HG02642 (cell line): ENCODE data around the gene WDR17.

Experiments used
- ATAC-seq: cut with Tn5 transposase; IDR thresholded peaks from one replicate; pipeline ENCODE4 v1.9.1; 2021; ENCODE audit warnings: mild to moderate bottlenecking; ENCODE audit not compliant: unreplicated experiment, poor library complexity

Gene WDR17

DNA sequence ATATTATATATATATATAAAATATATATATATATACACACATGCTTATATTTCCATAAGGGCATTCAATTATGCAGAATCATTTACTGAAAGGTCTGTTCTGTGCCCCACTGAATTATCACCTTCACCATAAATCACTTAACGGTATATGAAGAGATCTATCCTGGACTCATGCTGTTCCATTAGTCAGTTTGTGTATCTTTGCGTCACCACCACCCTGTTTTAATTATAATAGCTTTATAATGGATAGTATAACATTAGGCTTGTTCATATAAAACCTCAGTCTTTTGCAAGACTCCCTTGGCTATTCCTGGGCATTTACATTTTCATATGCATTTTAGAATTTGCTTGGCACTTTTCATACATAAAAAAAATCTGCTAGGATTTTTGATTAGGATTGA is 19.1 kb downstream of the WDR17 start:
- no peak for ATAC-seq

DNA sequence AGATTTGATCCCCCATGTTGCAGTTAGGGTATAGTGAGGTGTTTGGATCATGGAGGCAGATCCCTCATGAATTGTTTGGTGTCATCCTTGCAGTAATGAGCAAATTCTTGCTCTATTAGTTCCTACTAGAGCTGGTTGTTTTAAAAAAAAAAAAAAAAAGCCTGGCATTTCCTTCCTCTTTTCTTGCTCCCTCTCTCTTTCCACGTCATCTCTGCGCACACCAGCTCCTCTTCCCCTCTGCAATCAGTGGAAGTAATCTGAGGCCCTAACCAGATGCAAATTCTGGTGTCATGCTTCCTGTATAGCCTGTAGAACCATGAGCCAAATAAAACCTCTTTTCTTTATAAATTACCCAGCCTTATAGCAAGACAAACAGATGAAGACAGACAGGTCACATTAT is 24.5 kb downstream of the WDR17 start:
- ATAC-seq, result no peak

GRCh38 chr4:176099314-176099713 is 33.7 kb downstream of the WDR17 start:
- ATAC-seq, result no peak

DNA sequence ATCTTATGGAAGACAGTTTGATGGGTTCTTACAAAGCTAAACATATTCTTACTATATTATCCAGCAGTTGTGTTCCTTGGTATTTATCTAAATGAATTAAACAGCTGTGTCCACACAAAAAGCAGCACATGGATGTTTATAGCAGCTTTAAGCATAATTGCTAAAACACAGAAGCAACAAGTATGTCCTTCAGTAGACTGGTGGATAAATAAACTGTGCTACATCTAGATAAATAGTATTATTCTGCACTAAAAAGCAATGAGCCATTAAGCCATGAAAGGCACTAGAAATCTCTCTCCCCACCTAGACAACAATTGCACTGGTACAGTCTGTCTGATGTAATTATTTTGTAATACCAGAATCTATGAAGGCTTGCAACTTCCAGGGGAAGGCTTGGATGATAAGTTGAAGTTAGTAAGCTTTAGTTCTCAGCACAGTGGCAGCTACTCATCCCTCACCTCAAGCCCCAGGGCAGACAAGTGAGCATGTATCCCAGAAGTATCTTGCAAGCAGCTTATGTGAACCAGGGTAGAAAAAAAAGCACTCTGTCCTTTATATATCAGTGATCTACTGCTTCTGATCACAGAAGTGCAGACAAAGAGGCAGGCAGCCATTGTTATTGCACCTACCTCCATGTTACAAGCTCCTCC is 36.9 kb downstream of the WDR17 start:
- ATAC-seq, result no peak

GRCh38 chr4:176107695-176108094 is 42.1 kb downstream of the WDR17 start:
- ATAC-seq, result no peak

DNA sequence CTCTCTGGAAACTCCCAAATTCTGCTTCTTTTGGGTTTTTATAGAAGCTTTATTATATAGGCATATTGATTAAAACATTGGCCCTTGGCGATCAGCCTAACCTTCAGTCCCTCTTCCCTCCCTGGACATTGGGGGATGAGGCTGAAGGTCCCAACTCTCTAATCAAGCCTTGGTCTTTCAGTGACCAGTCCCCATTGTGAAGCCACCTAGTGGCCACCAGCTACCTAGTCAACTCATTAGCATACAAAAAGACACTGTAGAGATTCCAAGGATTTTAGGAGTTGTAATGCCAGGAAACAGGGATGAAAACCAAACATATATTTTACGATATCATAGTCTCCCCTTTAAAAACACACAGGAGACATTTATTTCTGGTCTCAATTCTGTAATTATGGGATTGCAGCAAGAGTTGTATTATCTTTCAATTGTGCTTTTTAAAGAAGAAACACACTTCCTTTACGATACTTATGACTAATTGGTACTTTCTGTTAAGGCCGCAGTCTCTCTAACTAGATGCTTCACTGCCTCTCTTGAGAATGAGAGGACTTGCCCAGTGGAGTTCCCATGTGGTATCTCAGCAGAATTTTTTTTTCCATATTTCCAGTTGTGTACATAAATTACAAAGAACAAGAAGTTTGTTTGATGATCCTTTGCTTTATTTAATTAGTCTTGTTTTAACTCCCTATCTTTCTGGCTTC is 58.2 kb downstream of the WDR17 start:
- ATAC-seq, result peak; percentile 100

DNA sequence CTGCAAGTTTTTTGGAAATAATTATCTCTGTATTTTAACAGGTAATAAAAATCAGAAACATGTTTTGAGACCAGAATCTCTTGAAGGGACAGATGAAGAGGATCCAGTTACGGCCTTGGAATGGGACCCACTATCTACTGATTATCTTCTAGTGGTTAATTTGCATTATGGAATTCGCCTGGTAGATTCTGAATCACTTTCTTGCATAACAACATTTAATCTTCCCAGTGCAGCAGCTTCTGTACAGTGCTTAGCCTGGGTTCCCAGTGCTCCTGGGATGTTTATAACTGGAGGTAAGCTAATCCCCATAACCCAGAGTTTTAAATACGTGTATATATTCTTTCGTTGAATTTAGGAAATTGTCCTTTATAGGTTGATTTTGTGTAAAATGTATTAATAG is 59.4 kb downstream of the WDR17 start:
- no peak for ATAC-seq

DNA sequence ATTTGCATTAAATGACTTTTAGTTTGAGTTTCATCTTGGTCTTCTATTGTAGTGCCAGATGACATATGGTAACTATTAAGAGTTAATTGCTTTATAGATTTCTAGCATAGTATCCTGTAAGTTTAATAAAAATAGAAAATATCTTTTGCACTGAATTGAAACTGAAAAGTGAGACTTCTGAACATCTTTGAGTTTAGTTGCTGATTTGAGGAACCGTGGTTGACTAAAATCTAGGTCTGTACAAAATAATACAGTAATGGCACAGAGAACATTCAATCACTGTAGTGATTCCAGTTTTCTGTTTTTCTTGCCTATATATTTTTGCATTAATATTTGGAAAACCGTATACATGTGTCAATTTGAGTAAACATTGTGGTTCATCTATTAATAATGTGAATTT is 69.0 kb downstream of the WDR17 start:
- ATAC-seq, result no peak

DNA sequence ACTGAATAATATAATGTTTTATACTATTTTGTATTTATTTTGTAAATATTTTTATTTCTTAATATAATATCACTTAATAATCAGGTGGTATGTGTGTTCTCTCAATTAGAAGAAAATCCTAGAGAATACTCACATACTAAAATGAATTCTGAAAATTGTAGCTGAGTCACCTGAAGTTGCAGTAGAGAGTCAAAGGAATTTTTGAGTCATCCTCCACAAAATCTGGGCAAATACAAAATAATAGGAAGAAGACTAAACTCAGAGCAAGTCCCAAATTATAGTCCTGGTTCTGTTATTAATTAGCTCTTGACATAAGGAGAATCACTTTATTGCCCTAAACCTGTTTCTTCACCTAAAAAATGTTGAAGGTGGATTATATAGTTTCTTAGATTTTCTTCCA is 72.0 kb downstream of the WDR17 start:
- ATAC-seq, result no peak

- no peak for ATAC-seq
These were observed 73.9 kb downstream of the WDR17 start for GRCh38 chr4:176139518-176139917.

GRCh38 chr4:176142253-176142652 is 76.6 kb downstream of the WDR17 start:
- no peak for ATAC-seq

DNA sequence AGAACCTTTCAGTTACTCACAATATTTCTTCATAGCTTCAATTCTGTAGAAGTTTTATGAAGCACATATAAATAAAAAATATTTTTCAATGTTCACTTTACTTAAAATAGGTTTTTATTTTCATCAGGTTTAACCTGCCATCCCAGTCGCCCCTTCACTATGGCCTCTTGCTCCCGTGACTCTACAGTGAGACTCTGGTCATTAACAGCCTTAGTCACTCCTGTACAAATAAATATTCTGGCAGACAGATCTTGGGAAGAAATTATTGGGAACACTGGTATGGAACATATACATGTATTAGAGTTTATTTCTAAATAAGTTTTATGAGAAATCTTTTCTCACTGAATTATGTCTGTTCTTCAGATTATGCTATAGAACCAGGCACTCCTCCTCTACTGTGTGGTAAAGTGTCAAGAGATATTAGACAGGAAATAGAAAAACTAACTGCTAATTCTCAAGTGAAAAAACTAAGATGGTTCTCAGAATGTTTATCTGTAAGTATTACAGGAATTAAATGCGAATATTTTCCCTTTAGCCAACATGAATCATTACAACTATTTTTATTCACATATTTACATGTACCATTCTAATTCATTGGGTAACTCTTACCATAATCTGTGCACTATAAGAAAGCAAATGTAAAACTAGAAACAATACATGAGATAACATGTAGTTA is 84.2 kb downstream of the WDR17 start:
- ATAC-seq, result no peak

DNA sequence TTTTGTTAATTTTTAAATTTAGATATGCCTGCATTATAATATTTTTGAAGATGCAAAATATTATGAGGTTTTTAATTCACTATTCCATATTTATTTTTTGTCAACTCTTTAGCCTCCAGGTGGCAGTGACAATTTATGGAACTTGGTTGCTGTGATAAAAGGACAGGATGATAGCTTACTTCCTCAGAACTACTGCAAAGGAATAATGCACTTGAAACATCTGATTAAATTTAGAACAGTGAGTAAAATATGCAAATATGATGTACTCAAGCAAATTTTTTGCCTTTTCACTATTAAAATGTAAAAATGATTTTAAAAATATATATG is 84.7 kb downstream of the WDR17 start:
- ATAC-seq, result no peak

DNA sequence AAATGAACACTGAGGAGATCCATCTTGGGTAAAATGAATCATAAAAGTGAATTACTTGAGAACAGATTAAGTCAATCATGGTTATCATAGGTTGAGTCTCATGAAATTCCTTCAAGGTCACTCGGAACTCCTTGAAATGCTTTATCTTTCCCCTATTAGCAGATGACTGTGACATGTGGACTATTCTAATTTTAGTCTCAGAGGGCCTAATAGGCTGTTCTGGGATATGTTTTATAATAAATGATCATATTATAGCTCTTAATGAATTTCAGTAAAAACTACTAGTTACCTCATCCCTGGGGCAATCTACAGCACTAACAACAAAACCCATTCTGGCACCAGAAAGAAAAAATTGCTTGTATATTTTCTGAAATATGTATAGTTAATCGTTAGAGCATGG is 85.1 kb downstream of the WDR17 start:
- no peak for ATAC-seq

DNA sequence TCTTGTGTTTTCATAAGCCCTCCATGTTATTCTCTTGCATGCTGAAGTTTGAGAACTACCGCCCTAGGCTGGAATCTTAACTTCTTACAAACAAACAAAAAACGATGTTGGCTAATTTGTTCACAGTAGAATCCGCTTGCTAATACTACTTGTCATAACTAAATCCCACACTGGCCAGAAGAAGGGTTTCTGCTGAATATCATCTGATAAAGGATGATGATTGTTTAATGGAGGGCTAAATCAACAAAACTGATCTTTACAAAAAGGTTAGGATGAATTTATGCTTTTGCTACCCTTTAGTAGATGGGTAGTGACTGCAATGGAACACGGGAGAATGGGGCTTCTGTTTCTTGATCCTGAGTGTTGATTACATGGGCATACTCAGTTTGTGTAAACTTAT is 87.5 kb downstream of the WDR17 start:
- no peak for ATAC-seq

DNA sequence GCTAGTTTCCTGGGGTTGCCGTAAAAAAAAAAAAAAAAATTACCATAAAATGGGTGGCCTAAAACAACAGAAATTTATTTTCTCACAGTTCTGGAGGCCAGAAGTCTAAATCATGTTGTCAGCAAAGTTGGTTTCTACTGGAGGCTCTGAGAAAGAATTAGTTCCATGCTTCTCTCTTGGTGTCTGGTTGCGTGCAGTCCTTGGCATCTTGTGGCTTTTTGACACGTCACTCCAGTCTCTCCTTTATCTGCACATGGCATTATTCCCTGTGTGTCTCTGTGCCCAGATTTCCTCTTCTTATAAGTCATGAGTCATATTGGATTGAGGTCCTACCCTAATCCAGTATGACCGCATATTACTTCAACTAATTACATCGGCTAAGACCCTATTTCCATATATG is 91.0 kb downstream of the WDR17 start:
- no peak for ATAC-seq

DNA sequence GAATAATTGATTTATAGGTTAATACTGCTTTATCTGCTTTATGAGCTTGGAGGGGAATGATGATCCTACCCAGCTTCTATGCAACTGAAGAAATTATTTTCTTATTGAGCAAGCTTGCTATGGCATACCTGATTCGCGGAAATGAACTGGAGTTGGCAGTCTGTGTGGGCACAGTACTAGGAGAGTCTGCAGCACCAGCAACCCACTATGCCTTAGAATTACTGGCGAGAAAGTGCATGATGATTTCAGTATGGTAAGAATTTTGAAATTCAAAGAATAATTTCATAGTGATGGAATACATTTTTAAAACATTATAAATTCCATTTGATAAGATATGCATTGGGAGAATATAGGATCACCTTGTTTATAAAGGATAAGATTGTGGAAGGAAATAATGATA is 97.4 kb downstream of the WDR17 start:
- ATAC-seq, result no peak

DNA sequence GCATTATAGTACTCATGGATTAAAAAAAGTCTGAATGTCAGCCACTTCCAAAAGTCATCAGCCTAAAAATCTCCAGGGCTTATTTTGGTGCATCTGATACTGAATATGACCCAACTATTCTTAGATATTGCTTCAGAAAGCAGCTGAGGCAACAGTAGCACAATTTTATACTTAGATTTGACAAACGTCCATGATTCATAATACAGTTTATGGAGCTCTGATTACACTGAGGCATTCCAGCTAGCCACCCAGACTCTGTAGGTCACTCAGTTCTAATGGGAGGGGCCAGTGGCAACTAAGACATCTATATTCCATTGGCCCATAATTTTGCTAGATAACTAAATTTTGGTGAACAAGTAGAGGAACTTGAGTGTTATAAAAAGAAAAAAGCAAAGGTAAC is 119.4 kb downstream of the WDR17 start:
- ATAC-seq, result no peak

DNA sequence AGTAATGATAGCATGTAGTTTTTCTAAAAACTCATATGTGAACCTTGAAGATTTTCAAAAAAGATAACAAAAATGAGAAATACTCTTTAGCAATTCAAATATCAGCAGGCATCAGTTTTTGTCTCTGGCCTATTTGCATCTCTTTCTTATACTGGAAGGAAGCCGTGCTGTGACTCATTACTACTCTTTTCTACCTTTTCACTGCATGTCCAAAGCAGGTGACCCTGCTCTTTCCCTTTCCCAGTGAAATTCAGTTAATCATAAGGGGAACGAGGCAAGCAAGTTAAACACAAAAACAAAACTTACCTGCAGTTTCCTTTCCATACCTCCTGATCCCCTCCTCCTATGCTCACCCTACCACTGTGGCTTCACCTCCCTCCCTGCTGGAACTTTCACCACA is 120.4 kb downstream of the WDR17 start:
- ATAC-seq, result no peak

GRCh38 chr4:176186671-176187395 is 121.2 kb downstream of the WDR17 start:
- no peak for ATAC-seq

DNA sequence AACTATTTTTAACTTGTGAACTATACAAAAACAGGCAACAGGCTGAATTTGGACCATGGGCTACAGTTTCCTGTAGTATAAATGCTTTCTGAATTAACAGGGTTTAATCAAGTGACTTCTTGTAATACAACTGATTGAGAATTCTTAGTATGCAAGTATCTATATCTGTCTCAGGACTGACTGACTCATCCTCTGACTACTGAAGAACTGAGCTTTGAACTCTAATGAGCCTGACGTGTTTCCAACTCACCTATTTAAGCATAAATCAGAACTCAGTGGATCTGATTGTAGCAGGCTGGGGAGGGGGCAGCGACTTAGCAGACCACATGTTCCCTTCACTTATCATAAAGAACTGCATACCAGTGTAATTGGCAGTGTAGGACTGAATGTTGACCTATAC is 122.0 kb downstream of the WDR17 start:
- no peak for ATAC-seq
